CD4-positive, alpha-beta T cell treated with Interleukin-2 at 100 ng/mL for 4 hours (primary cell): ENCODE measurements around the gene ZNF280A.

Source experiments
- DNase-seq: peaks from one replicate; pipeline ENCODE4 v3.0.0-alpha.2; 2020; ENCODE audit warnings: low spot score

Gene ZNF280A

GRCh38 chr22:22520020-22520656, at the start of gene ZNF280A:
Gene ZNF280A (minus strand): TSS chr22:22520270. CDS start chr22:22515630, 4,640 bp downstream.
- no peak for DNase-seq

GRCh38 chr22:22569218-22569617, 49.1 kb upstream of the ZNF280A start:
- no peak for DNase-seq

- DNase-seq: no peak
Observed at GRCh38 chr22:22565981-22566380, 45.9 kb upstream of the ZNF280A start.

GRCh38 chr22:22558972-22559603, 39.0 kb upstream of the ZNF280A start, which contains the start of gene PRAME:
Gene PRAME (minus strand): TSS chr22:22559265. CDS start chr22:22556832, 2,433 bp downstream.
- peak; percentile 56 for DNase-seq

- DNase-seq: no peak
Observed at GRCh38 chr22:22558071-22558971, 38.3 kb upstream of the ZNF280A start.

- DNase-seq: no peak
Observed at GRCh38 chr22:22556995-22557925, 37.2 kb upstream of the ZNF280A start.

- no peak for DNase-seq
Observed at GRCh38 chr22:22556578-22556977, 36.5 kb upstream of the ZNF280A start.

GRCh38 chr22:22555596-22555995, 35.5 kb upstream of the ZNF280A start:
- no peak for DNase-seq

GRCh38 chr22:22554587-22555284, 34.7 kb upstream of the ZNF280A start:
- no peak for DNase-seq

GRCh38 chr22:22553735-22554586, 33.9 kb upstream of the ZNF280A start:
- DNase-seq: no peak

GRCh38 chr22:22553141-22553540, 33.1 kb upstream of the ZNF280A start:
- DNase-seq: no peak

- no peak for DNase-seq
Observed at GRCh38 chr22:22552630-22553029, 32.6 kb upstream of the ZNF280A start.

GRCh38 chr22:22550789-22551434, 30.8 kb upstream of the ZNF280A start:
- no peak for DNase-seq

GRCh38 chr22:22548910-22549309, 28.8 kb upstream of the ZNF280A start:
- no peak for DNase-seq

- DNase-seq: no peak
Observed at GRCh38 chr22:22548317-22548716, 28.2 kb upstream of the ZNF280A start.

- no peak for DNase-seq
Observed at GRCh38 chr22:22547692-22548300, 27.7 kb upstream of the ZNF280A start.

GRCh38 chr22:22547226-22547625, 27.2 kb upstream of the ZNF280A start:
- DNase-seq: no peak

GRCh38 chr22:22546490-22546889, 26.4 kb upstream of the ZNF280A start:
- DNase-seq: no peak

- DNase-seq: no peak
Observed at GRCh38 chr22:22545084-22545483, 25.0 kb upstream of the ZNF280A start.
